CD8-positive, alpha-beta memory T cell (primary cell): ENCODE results near the gene IGFL1. TPM values are rescaled to one million over a fixed set of nuclear protein-coding genes. Genes with fewer than 3 reads are reported as not detected.
"Not testable (repeated sequence)": the region's sequence is repeated elsewhere in the genome, so short reads cannot be mapped to it uniquely, and the experiment has no call there.

Source experiments
- CTCF ChIA-PET: fragments of 350-600 bp; sonication (Branson Sonifier 250); formaldehyde crosslinking; loops from one replicate; lab custom pipeline; 2021; ENCODE audit warnings: antibody characterized with exemption; lab: Charles Lee
- POLR2A ChIA-PET: fragments of 350-600 bp; sonication (Branson Sonifier 250); formaldehyde crosslinking; loops from one replicate; lab custom pipeline; 2021; ENCODE audit warnings: antibody characterized with exemption; lab: Charles Lee
- DNase-seq, 5 donors: peaks; one replicate each; pipeline versions ENCODE4 v3.0.0 to v3.0.0-alpha.2; 2020 to 2022; ENCODE audit warnings: mixed read lengths in 1 of 5
- H3K27ac ChIP-seq: one replicate; pipeline ENCODE4 v1.7.0; 2013; ENCODE audit warnings: low read depth, mild to moderate bottlenecking, low read length, moderate library complexity
- H3K27me3 ChIP-seq: 2 replicates; pipeline ENCODE4 v1.7.0; 2013; ENCODE audit warnings: low read length, mild to moderate bottlenecking; ENCODE audit not compliant: insufficient read depth, poor library complexity, severe bottlenecking
- H3K36me3 ChIP-seq: 2 replicates; pipeline ENCODE4 v1.7.0; 2013; ENCODE audit warnings: mild to moderate bottlenecking, low read length, moderate library complexity; ENCODE audit not compliant: insufficient read depth
- H3K4me1 ChIP-seq: 2 replicates; pipeline ENCODE4 v1.7.0; 2013; ENCODE audit warnings: mild to moderate bottlenecking, low read length, moderate library complexity; ENCODE audit not compliant: insufficient read depth
- H3K4me3 ChIP-seq: 2 replicates; pipeline ENCODE4 v1.7.0; 2013; ENCODE audit warnings: mild to moderate bottlenecking, low read length
- H3K9me3 ChIP-seq: 2 replicates; pipeline ENCODE4 v1.7.0; 2013; ENCODE audit warnings: mild to moderate bottlenecking, low read length
- H3K27ac Mint-ChIP-seq, 8 donors: one replicate each; pipeline ENCODE4 v1.8.0; 2020 to 2021; ENCODE audit warnings: mixed read lengths in 8 of 8, mild to moderate bottlenecking in 6 of 8, inconsistent platforms in 3 of 8, moderate library complexity in 3 of 8
- H3K27me3 Mint-ChIP-seq, 2 donors: one replicate each; pipeline ENCODE4 v1.8.0; 2020 to 2021; ENCODE audit warnings: mixed read lengths in 2 of 2, mild to moderate bottlenecking in 1 of 2, moderate library complexity in 1 of 2
- H3K36me3 Mint-ChIP-seq, 3 donors: one replicate each; pipeline ENCODE4 v1.8.0; 2020 to 2021; ENCODE audit warnings: mixed read lengths in 3 of 3, inconsistent platforms in 1 of 3, mild to moderate bottlenecking in 1 of 3
- H3K4me1 Mint-ChIP-seq, 3 donors: one replicate each; pipeline ENCODE4 v1.8.0; 2020 to 2021; ENCODE audit warnings: mixed read lengths in 3 of 3, inconsistent platforms in 1 of 3, mild to moderate bottlenecking in 1 of 3
- H3K4me3 Mint-ChIP-seq, 7 donors: one replicate each; pipeline ENCODE4 v1.8.0; 2020 to 2021; ENCODE audit warnings: mixed read lengths in 7 of 7, mild to moderate bottlenecking in 6 of 7, moderate library complexity in 4 of 7, inconsistent platforms in 2 of 7
- H3K9me3 Mint-ChIP-seq, 5 donors: one replicate each; pipeline ENCODE4 v1.8.0; 2020 to 2022; ENCODE audit warnings: mixed read lengths in 5 of 5, mild to moderate bottlenecking in 3 of 5, moderate library complexity in 2 of 5, inconsistent platforms in 1 of 5
- polyA plus RNA-seq: library from polyadenylated mRNA; unstranded; fragments of 300-500 nt; fragmentation: Illumina TruSeq; gene quantifications from one replicate; pipeline ENCODE4 v1.2.3, GENCODE V29; 2021
- total RNA-seq, 2 experiments: library from RNA; stranded (reverse); gene quantifications; one replicate each; pipeline ENCODE4 v1.2.3, GENCODE V29; 2021

IGFL1 gene
- total and polyA plus RNA-seq, 3 experiments from 2014 or later = not detected

DNA sequence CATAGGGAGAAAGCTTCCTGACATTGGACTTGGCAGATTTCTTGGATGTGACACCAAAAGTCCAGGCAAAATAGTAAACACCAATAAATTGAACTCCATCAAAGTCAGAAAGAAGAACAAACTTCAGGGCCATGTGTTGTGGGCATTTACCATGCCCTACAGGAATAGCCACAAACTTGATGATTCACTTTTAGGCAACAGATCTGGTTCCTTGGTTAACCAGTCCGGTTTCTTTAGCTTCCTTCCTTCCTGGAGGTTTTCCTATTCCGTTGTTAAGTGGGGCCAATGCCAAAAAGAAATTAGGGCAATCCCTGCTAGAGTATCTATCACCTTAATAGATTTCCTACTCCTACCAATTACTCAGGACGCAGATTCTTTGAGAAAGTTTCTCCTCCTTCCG, 25.2 kb downstream of the IGFL1 start:
- H3K27me3 ChIP-seq = no peaks in the 10 kb centered on the region
- DNase-seq = no peak
- H3K4me3 ChIP-seq = no peak overlapping the region
- no peaks in the 10 kb centered on the region for H3K4me1 ChIP-seq
- POLR2A ChIA-PET = no interaction called here
- no peak overlapping the region for H3K27ac ChIP-seq
- peaks cover 21 to 33% of the 10 kb centered on the region in 2 donors for H3K27me3 Mint-ChIP-seq
- H3K9me3 ChIP-seq = no peaks in the 10 kb centered on the region
- H3K27ac Mint-ChIP-seq = no peak overlapping the region
- peaks cover 0 to 3% (median 0%) of the 10 kb centered on the region in 5 donors for H3K9me3 Mint-ChIP-seq
- H3K36me3 Mint-ChIP-seq = no peaks in the 10 kb centered on the region
- CTCF ChIA-PET = interaction anchor here (0.8 kb wide), 1 partner anchor 203 kb away, joined by 3 read pairs; no protein-coding TSS in a partner anchor
- no peaks in the 10 kb centered on the region for H3K36me3 ChIP-seq
- no peak overlapping the region for H3K4me3 Mint-ChIP-seq
- H3K4me1 Mint-ChIP-seq = no peaks in the 10 kb centered on the region

GRCh38 chr19:46256855-46257254, 27.3 kb downstream of the IGFL1 start:
- ChIA-PET POLR2A (no interaction called here), CTCF (no interaction called here)
- H3K4me1 Mint-ChIP-seq = no peaks in the 10 kb centered on the region
- Histone ChIP-seq H3K4me3 (no peak overlapping the region), H3K36me3 (no peaks in the 10 kb centered on the region), H3K27me3 (no peaks in the 10 kb centered on the region), H3K9me3 (no peaks in the 10 kb centered on the region), H3K27ac (no peak overlapping the region), H3K4me1 (no peaks in the 10 kb centered on the region)
- DNase-seq = no peak
- no peak overlapping the region for H3K27ac Mint-ChIP-seq
- peaks cover 27 to 30% of the 10 kb centered on the region in 2 donors for H3K27me3 Mint-ChIP-seq
- H3K36me3 Mint-ChIP-seq = no peaks in the 10 kb centered on the region
- H3K9me3 Mint-ChIP-seq = peaks cover 0 to 3% (median 0%) of the 10 kb centered on the region in 5 donors
- no peak overlapping the region for H3K4me3 Mint-ChIP-seq

DNA sequence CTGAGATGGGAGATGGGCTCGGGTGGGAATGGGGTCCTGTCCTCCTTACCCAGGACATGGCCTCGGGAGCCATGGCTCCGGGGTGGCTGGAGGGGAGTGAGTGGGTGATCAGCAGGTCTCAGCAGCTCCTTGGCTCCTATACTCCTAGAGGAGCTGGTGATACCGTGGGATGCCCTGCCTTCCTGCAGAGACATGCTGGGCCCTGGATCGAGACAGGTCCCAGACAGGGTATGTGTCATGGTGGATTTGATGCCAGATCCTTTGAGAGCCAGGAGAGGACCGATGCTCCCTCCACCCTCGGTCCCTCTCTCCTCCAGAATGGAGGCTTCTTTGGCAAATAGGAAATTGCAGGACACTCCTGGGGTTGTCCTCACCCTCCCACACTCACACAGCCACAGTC, 32.0 kb downstream of the IGFL1 start:
- H3K4me3 Mint-ChIP-seq, H3K27ac Mint-ChIP-seq, H3K27ac ChIP-seq, POLR2A ChIA-PET, DNase-seq, H3K4me3 ChIP-seq, H3K36me3 ChIP-seq, H3K27me3 ChIP-seq, H3K9me3 Mint-ChIP-seq, H3K9me3 ChIP-seq, H3K36me3 Mint-ChIP-seq: not testable (repeated sequence)
- CTCF ChIA-PET = interaction anchor here (8.3 kb wide), 1 partner anchor 234 kb away, joined by 93 read pairs; no protein-coding TSS in a partner anchor
- H3K27me3 Mint-ChIP-seq = peaks cover 20 to 21% of the 10 kb centered on the region in 2 donors
- H3K4me1 Mint-ChIP-seq = peaks cover 14 to 25% (median 15%) of the 10 kb centered on the region in 3 donors
- H3K4me1 ChIP-seq = peaks cover 16% of the 10 kb centered on the region

DNA sequence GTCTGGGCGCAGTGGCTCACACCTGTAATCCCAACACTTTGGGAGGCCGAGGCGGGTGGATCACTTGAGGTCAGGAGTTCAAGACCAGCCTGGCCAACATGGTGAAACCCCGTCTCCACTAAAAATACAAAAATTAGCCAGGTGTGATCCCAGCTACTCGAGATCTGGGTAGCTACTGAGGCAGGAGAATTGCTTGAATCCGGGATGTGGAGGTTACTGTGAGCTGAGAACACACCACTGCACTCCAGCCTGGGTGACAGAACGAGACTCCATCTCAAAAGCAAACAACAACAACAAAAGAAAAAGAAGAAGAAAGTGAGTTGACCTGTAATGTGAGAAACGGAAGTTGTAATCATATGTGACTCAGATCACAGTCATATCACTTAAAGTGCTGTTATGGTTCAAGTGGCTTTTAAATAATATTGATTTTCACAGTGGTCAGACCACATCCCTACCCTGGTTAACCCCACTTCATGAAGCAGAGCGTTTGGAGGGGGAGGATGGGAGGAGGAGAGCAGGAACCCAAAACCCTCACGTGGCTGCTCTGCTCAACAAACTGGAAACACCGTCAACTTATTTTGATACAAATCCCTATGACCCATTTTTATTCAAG, 33.2 kb downstream of the IGFL1 start:
- CTCF ChIA-PET = interaction anchor here (8.3 kb wide), 1 partner anchor 235 kb away, joined by 93 read pairs; no protein-coding TSS in a partner anchor
- Mint-ChIP-seq H3K4me1 (peaks cover 14 to 25% (median 15%) of the 10 kb centered on the region in 3 donors), H3K27ac (peak overlapping the region; percentile 51 to 93 (median 86)), H3K4me3 (peak overlapping the region; percentile 9 to 76 (median 54)), H3K27me3 (peaks cover 19 to 33% of the 10 kb centered on the region in 2 donors)
- not testable (repeated sequence) for H3K9me3 Mint-ChIP-seq, H3K4me3 ChIP-seq, H3K27me3 ChIP-seq, H3K9me3 ChIP-seq, H3K36me3 Mint-ChIP-seq, H3K36me3 ChIP-seq, H3K27ac ChIP-seq
- peak; percentile 36 to 80 (median 48) for DNase-seq
- peaks cover 16% of the 10 kb centered on the region for H3K4me1 ChIP-seq
- POLR2A ChIA-PET = interaction anchor here (0.5 to 0.6 kb wide), 2 partner anchors 11 to 1312 kb away, joined by 3 to 4 read pairs; no protein-coding TSS in a partner anchor

DNA sequence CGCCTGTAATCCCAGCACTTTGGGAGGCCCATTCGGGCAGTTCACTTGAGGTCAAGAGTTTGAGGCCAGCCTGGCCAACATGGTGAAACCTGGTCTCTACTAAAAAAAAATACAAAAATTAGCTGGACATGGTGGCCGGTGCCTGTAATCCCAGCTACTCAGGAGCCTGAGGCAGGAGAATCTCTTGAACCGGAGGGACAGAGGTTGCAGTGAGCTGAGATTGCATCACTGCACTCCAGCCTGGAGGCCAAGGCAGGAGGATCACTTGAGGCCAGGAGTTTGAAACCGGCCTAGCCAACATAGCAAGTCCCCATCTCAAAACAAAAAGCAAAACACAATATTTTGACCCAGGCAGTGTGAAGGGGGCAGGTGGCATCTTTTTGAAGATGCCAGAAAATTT, 35.3 kb downstream of the IGFL1 start:
- Histone ChIP-seq H3K27me3 (peaks cover 16% of the 10 kb centered on the region), H3K4me1 (peaks cover 16% of the 10 kb centered on the region)
- H3K4me3 ChIP-seq, H3K9me3 ChIP-seq, POLR2A ChIA-PET, H3K36me3 ChIP-seq, H3K27ac ChIP-seq, H3K36me3 Mint-ChIP-seq, H3K9me3 Mint-ChIP-seq, H3K4me3 Mint-ChIP-seq, DNase-seq: not testable (repeated sequence)
- CTCF ChIA-PET = interaction anchor here (1.0 to 8.3 kb wide), 8 partner anchors 18 to 447 kb away, joined by 3 to 93 read pairs (median 4); no protein-coding TSS in a partner anchor
- peaks cover 20 to 34% (median 27%) of the 10 kb centered on the region in 3 donors for H3K4me1 Mint-ChIP-seq
- peaks cover 23 to 44% of the 10 kb centered on the region in 2 donors for H3K27me3 Mint-ChIP-seq
- H3K27ac Mint-ChIP-seq = peak overlapping the region in 1 of 8 donors; percentile 24

DNA sequence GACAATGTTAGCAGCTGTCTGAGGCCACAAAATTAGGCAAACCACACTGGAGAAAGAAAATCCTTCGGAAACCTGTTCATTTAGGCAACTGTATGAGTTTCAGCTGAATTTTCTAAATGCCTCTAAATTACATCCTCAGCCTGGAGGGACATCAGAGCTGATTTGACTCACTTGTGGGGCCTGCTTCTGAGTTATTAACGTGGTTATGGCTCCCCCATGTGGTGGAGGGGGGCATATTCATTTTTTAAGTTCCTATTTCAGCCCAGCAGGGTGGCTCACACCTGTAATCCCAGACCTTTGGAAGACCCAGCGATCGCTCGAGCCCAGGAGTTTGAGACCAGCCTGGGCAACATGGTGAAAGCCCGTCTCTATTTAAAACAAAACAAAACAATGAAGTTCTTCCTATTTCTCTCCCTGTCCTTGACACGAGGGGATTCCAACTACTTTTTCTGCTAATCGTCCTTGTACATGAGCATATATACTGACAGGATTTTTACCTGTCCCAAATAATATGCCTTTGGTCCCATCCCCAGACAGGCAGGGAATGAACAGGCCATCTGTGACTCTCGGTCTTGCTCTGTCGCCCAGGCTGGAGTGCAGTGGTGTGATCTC, 35.8 kb downstream of the IGFL1 start:
- H3K36me3 Mint-ChIP-seq = no peaks in the 10 kb centered on the region
- ChIA-PET POLR2A (no interaction called here), CTCF (interaction anchor here (1.0 to 8.3 kb wide), 9 partner anchors 17 to 448 kb away, joined by 3 to 93 read pairs (median 4); no protein-coding TSS in a partner anchor)

DNA sequence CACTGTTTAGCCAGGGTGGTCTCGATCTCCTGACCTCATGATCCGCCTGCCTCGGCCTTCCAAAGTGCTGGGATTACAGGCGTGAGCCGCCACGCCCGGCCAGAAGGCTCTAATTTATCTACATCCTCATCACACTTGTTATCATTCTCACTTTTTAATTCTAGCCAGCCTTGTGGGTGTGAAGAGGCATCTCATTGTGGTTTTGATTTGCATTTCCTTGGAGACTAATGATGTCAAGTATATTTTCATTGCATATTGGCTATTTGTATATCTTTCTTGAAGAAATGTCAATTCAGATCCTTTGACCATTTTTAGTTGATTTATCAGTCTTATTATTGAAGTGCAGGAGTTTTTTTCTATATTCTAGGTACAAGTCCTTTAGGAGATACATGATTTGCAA, 39.6 kb downstream of the IGFL1 start:
- no peaks in the 10 kb centered on the region for H3K36me3 ChIP-seq
- peaks cover 5 to 23% (median 13%) of the 10 kb centered on the region in 3 donors for H3K4me1 Mint-ChIP-seq
- no peak overlapping the region for H3K27ac ChIP-seq
- DNase-seq = peak in 1 of 5 donors; percentile 20
- no peak overlapping the region for H3K4me3 ChIP-seq
- peaks cover 27% of the 10 kb centered on the region for H3K27me3 ChIP-seq
- H3K4me1 ChIP-seq = no peaks in the 10 kb centered on the region
- no peaks in the 10 kb centered on the region for H3K9me3 Mint-ChIP-seq
- no peaks in the 10 kb centered on the region for H3K36me3 Mint-ChIP-seq
- POLR2A ChIA-PET = no interaction called here
- H3K4me3 Mint-ChIP-seq = no peak overlapping the region
- CTCF ChIA-PET = interaction anchor here (8.3 kb wide), 1 partner anchor 241 kb away, joined by 93 read pairs; no protein-coding TSS in a partner anchor
- H3K9me3 ChIP-seq = no peaks in the 10 kb centered on the region
- no peak overlapping the region for H3K27ac Mint-ChIP-seq
- peaks cover 22 to 59% of the 10 kb centered on the region in 2 donors for H3K27me3 Mint-ChIP-seq

More for the DNA sequence above, 35.8 kb downstream of the IGFL1 start:
- Histone ChIP-seq H3K9me3 (no peaks in the 10 kb centered on the region), H3K27me3 (peaks cover 19% of the 10 kb centered on the region), H3K27ac (no peak overlapping the region), H3K4me3 (no peak overlapping the region), H3K36me3 (no peaks in the 10 kb centered on the region), H3K4me1 (peaks cover 16% of the 10 kb centered on the region)
- Mint-ChIP-seq H3K4me3 (no peak overlapping the region), H3K9me3 (no peaks in the 10 kb centered on the region), H3K27ac (peak overlapping the region in 1 of 8 donors; percentile 24), H3K4me1 (peaks cover 20 to 34% (median 27%) of the 10 kb centered on the region in 3 donors), H3K27me3 (peaks cover 23 to 47% of the 10 kb centered on the region in 2 donors)
- DNase-seq = peak; percentile 44 to 76 (median 67)
